ENCODE measurements around the gene NPPC.

DNA sequence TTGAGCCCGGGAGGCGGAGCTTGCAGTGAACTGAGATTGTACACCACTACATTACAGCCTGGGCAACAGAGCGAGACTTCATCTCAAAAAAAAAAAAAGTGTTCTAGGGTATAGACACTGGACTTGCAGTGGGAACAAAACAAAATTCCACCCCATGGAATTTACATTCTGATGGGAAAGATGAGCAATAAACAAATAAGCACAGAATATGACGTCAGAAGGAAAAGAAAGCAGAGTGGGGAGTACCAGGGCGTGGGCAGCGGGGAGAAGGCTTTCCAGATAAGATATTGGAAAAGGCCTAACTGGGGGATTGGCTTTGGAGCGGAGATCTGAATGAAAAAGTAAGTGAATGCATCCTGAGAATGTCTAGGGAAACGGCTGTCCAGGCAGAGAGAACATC, 17.6 kb downstream of the NPPC start:
- TF ChIP-seq CTCF (IDR thresholded peaks at IDR 0.05; ENCODE audit: low read depth, low read length, poor library complexity, severe bottlenecking) (no peak), EZH2phosphoT487 (IDR thresholded peaks at IDR 0.05; ENCODE audit: borderline replicate concordance, low read length) (no peak)
